CMK (cell line): ENCODE data around the gene RAD51AP2.
"Not testable (repeated sequence)": the region's sequence is repeated elsewhere in the genome, so short reads cannot be mapped to it uniquely, and the experiment has no call there.

Source experiments
- DNase-seq: peaks from one replicate; pipeline ENCODE4 v3.0.0-alpha.2; 2010; ENCODE audit warnings: low read depth

Gene RAD51AP2

GRCh38 chr2:17538022-17538843, 20.0 kb upstream of the RAD51AP2 start:
- no peak for DNase-seq

GRCh38 chr2:17536416-17536815, 18.2 kb upstream of the RAD51AP2 start:
- DNase-seq, result no peak

- DNase-seq, result no peak
Observed at GRCh38 chr2:17533546-17533945, 15.3 kb upstream of the RAD51AP2 start.

GRCh38 chr2:17529771-17530170, 11.5 kb upstream of the RAD51AP2 start:
- no peak for DNase-seq

- DNase-seq, result no peak
Observed at GRCh38 chr2:17522303-17522702, 4.1 kb upstream of the RAD51AP2 start.

- no peak for DNase-seq
Observed at GRCh38 chr2:17521621-17522020, 3.4 kb upstream of the RAD51AP2 start.

- no peak for DNase-seq
Observed at GRCh38 chr2:17520761-17521160, 2.5 kb upstream of the RAD51AP2 start.

- DNase-seq, result no peak
Observed at GRCh38 chr2:17519486-17519885, 1.2 kb upstream of the RAD51AP2 start.

- DNase-seq, result no peak
Observed at GRCh38 chr2:17517481-17518211, 594 bp downstream of the RAD51AP2 start.

GRCh38 chr2:17515652-17516051, 2.6 kb downstream of the RAD51AP2 start:
- no peak for DNase-seq

- DNase-seq, result no peak
Observed at GRCh38 chr2:17506736-17507616, 11.3 kb downstream of the RAD51AP2 start.

GRCh38 chr2:17497718-17498117, 20.5 kb downstream of the RAD51AP2 start:
- DNase-seq, result no peak

GRCh38 chr2:17495590-17495989, 22.6 kb downstream of the RAD51AP2 start:
- DNase-seq, result no peak

- not testable (repeated sequence) for DNase-seq
Observed at GRCh38 chr2:17490165-17490564, 28.1 kb downstream of the RAD51AP2 start.

GRCh38 chr2:17488610-17489009, 29.6 kb downstream of the RAD51AP2 start:
- not testable (repeated sequence) for DNase-seq

- DNase-seq, result no peak
Observed at GRCh38 chr2:17483496-17483895, 34.7 kb downstream of the RAD51AP2 start.

- no peak for DNase-seq
Observed at GRCh38 chr2:17482651-17483050, 35.6 kb downstream of the RAD51AP2 start.

- no peak for DNase-seq
Observed at GRCh38 chr2:17479875-17480274, 38.4 kb downstream of the RAD51AP2 start.

GRCh38 chr2:17476830-17477229, 41.4 kb downstream of the RAD51AP2 start:
- no peak for DNase-seq

- DNase-seq, result no peak
Observed at GRCh38 chr2:17476064-17476463, 42.2 kb downstream of the RAD51AP2 start.

GRCh38 chr2:17475286-17475685, 43.0 kb downstream of the RAD51AP2 start:
- no peak for DNase-seq

GRCh38 chr2:17471979-17472378, 46.3 kb downstream of the RAD51AP2 start:
- no peak for DNase-seq
